Lung microvascular endothelial cell (primary cell): ENCODE data around the gene PTPN1. TPM values are rescaled to one million over a fixed set of nuclear protein-coding genes. Genes with fewer than 3 reads are reported as not detected.
"Not testable (repeated sequence)": the region's sequence is repeated elsewhere in the genome, so short reads cannot be mapped to it uniquely, and the experiment has no call there.

ENCODE experiments used
- DNase-seq, 2 donors: peaks; one replicate each; pipeline versions ENCODE4 v3.0.0 to v3.0.0-alpha.2; 2010; ENCODE audit warnings: low read depth in 2 of 2
- total RNA-seq: library from RNA; depleted of rRNA; stranded (reverse); fragments of >200 nt; gene quantifications from 2 replicates; pipeline ENCODE4 v1.2.1, GENCODE V29; 2014

Gene PTPN1
- total RNA-seq, 1 donor from 2014 or later = 25.6 TPM

DNA sequence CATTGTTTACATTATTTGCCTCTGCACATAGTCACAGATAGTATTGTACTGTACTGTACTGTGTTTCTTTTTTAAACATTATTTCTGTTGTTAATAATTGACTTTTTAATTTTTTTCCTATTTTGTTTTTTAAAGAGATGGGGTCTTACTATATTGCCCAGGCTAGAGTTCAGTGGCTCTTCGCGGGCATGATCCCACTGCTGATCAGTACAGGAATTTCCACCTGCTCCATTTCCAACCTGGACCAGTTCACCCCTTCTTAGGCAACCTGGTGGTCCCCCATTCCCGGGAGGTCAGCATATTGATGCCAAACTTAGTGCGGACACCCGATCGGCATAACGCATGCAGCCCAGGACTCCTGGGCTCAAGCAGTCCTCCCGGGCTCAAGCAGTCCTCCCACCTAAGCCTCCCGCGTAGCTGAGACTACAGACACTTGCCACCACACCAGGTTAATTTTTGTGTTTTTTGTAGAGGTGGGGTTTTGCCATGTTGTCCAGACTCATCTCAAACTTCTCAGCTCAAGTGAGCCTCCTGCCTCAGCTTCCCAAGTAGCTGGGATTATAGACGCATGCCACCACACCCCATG, 47.5 kb downstream of the PTPN1 start:
- DNase-seq = no peak

DNA sequence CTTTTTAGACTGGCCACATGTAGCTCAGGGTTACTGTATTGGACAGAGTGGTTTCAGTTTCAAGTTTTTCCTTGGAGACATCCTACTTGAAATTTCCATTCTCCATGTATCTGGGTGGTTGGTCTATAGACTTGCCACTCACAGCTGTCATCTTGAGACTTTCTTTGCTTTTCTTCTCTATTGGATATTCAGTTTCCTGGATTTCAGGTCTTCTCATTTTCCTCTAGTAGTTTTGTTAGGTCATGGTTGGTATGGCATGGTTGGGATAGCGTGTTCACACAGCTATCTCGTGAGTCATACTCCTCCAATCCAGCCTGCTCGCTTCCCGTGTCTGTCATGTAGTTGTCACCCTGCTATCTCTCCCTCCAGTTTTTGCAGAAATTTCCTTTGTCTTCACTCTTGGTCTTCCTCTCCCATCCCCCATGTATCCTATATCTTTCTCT, 48.3 kb downstream of the PTPN1 start:
- peak; percentile 78 to 92 for DNase-seq

DNA sequence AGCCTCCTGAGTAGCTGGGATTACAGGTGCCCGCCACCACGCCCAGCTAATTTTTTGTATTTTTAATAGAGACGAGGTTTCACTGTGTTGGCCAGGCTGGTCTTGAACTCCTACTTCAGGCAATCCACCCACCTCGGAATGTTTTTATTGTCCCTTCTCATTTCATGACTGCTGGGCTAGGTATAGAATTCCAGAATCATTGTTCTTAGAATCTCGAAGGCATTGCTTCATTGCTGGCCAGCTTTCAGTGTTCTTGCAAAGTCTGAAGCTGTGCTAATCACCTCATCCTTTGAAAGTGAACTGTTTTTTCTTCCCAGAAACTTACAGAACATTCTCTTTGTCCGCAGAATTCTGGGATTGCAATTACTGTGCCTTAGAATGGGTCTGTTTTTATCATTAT, 49.0 kb downstream of the PTPN1 start:
- DNase-seq = no peak

DNA sequence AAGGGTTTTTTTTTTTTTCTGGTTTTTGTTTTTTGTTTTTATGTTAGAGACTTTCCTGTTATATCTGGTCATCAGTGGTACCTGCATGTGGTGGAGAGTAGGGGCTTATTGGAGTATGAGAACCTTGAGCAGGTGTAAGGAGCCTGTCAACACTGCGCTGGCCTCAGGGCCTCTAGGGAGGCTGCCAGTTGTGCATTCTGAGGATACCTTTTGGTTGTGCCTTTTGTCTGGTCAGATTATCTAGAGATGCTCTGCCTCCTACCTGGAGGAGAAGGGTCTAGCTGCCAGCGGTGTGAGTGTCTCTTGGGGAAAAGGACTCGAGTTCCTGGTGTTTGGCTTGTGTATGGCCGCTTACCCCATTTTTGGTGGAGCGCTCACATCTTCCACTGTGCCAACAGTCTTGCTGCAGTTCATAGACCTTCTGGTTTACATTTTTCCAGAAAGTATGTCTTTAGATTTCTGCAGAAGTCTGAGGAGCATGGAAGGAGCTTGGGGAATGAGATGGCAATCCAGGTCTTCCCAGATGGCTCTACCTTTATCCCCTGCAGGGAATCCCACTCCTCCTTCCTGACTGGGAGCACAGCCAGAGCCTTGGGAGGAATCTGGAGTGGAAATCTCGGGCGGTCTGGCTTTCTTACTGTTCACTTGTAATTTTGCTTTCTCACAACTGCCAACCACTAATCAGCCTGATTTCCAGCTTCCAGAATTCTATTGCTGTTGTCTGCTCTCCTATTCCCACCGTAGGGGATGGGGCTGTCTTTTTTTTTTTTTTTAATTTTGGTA, 49.9 kb downstream of the PTPN1 start:
- DNase-seq = no peak

DNA sequence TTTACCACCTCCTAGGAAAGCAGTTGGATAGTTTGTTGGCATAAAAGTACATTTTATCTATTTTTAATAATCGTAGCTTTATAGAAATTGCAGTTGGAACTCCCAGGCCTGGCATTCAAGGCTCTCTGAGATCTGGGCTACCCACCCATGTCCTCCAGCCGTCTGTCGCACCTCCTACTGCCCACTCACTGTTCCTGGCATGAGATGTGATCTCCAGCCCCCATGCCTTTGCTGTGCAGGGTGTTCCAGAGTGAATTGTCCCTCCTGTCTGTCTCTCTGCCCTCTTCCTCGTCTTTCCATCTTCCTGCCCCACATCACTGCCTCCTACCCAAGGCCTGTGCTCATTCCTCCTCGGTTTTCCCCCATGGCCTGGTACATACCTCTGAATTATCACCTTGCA, 50.7 kb downstream of the PTPN1 start:
- no peak for DNase-seq

DNA sequence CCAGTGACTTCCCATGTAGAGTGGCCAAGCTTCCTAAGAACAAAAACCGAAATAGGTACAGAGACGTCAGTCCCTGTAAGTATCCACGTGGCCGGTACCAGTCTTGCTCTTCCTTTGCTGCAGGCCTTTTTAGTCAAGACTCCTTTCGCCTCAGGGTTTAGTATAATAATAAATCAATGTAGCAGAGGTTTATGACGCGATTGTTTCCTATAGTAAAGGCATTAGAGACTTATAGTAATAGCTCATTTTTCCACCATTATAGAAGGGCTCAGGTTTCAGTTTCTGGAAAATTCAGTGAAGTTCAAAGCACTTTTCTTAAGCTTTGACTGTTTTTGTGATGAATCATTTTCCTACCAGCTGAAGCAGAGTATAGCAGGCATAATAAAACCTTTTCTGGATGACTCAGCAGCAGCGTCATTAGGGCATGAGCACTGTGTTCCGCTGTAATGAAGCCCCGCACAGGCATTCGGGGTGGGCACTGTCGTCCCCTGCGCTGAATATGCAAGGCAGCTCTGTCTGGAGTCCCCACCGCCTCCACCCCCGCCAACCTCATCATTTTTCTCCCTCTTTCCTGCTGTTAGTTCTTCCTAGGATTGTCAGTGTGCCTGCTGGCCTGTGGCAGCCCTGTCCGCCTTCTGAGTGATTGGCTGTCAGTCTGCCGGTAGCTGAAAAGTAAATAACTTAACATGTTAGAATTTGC, 51.3 kb downstream of the PTPN1 start:
- peak; percentile 85 to 96 for DNase-seq

DNA sequence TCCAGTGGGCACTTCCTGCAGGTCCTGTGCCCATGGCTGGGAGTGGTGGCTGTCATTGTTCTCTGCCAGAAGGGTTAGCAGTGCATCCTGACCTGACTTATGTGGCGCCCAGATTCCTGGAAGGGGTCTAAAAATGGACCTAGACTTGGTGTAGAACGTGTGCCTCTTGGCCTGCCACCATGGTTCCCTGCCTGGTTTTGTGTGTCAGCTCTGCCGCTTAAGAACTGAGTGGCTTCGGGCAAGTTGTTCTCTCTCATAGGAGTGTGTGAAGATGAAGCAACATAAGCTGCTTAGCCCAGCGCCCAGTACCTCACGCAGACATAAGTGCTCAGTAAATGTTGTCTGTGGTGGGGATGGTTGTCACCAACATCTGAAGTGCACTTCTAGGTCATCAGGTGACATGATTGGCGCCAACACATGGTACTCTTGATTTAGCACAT, 52.1 kb downstream of the PTPN1 start:
- no peak for DNase-seq

DNA sequence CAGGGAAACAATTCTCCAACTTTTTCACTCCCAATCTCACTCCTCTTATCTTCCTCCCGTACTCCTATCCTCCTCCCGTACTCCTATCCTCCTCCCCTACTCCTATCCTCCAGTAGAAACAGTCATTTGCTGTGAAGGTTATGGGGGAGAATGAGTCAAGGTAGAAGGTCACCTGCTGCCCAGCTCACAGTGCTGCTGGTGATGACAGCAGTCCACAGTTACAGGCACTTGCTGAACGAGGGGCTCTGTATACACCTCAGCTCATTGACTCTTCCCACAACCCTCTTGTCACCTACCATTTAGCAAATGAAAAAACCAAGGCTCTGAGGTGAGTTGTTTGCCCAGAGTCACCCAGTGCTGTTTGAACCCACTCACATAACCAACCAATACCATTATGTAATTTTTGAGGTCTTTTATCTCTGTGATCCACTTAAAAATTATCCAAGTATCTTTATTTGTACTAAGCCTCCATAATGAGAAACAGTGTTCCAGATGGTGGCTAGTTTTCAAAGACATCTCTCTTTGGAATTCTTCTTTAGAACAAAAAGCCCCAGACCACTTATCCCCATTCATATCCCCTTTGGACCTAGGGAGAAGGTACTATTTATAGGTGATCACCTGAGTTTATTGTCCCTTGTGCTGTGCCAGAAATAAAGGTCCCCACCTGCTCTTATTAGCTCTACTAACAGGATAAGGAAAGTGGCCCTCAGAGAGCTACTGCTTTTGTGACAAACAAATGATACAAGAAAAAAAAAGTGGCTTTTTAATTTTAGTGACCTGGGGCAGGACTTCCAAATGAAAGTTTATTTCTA, 53.2 kb downstream of the PTPN1 start:
- no peak for DNase-seq

DNA sequence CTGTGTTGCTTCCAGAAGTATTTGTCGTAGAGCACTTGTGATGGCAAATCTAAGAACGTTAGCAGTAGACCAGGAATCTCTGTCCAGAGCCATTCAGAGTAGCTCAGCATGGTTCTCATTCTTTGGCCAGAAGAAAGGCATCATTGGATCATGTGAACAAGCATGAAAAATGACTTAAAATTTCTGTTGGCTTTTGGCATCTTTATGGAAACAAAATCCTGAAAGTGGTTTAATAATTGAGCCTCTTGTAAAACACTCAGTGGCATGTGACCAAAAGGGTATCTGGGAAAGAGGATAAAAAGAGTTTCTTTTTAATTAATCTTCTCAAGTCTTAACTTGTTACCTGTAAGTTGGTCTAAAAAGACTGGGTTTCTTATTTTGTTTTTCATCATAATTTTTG, 55.2 kb downstream of the PTPN1 start:
- DNase-seq = no peak

DNA sequence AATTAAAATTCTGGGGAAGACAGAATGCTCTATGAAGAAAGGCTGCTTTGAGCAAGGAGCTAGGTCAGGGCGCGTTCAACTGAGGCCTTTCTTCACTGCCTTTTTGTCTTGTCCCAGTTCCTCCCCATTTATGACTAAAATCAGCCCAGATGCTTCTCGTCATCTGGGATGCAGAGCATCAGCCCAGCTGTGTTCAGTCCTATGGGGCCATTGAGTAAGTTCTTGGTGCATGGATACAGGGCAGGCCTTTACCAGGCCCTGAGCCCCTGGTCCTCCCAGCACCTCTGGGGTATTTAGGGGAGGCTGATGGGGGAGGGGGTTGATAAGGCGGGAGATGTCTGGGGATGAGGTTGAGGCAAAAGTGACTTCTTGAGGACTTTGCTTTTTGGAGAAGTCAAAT, 55.7 kb downstream of the PTPN1 start:
- DNase-seq = no peak

DNA sequence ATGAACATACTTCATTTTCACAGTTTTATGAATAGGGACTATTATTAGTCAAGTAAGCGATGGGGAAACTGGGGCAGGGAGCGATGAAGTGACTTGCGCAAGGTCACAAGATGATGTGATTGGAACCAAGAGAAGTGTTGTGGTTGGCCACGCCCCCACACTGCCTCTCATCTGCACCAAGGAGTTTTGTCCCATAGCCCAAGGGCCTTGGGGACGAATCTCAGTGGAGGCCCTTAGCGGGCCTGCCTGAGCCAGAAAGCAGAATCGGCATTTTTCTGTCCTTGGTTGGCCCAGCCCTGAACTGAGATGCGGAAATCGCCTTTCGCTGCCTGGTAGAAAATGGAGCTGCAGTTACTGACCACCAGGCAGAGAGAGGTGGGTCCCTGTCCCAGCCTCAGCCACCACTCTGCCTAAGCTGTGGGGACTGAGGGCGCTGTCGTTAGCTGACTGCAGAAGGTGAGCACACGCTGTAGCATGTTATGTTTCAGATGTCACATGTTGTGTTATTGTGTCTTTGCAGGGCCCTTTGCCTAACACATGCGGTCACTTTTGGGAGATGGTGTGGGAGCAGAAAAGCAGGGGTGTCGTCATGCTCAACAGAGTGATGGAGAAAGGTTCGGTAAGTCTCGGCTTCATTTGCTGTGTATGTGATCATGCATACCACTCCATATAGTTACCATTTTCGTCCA, 57.8 kb downstream of the PTPN1 start:
- DNase-seq = no peak

DNA sequence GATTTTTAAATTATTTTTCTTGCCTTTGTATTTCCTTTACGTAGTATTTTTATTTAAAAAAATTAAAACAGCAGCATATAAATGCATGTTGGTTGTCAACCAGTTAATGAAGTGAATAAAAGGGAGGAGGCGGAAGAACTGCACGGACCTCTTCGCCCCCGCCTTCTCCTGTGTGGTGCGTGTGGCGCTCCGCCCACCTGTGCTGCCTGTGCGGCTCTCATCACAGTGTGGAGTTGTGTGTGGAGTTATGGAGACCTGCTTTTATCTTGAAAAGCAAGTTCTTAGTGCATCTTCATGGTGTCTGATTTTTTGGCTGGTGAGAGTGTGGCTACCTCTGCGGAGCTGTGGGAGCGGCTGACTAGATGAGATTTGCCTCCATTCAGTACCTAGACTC, 58.4 kb downstream of the PTPN1 start:
- DNase-seq = no peak

DNA sequence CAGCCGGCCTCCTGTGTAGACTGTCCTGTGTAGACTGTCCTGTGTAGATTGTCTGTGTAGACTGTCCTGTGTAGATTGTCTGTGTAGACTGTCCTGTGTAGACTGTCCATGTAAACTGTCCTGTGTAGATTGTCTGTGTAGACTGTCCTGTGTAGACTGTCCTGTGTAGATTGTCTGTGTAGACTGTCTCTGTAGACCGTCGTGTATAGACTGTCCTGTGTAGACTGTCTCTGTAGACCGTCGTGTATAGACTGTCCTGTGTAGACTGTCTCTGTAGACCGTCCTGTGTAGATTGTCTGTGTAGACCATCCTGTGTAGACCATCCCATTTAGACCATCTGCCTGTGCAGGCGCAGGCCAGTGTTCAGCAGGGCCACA, 59.3 kb downstream of the PTPN1 start:
- not testable (repeated sequence) for DNase-seq

DNA sequence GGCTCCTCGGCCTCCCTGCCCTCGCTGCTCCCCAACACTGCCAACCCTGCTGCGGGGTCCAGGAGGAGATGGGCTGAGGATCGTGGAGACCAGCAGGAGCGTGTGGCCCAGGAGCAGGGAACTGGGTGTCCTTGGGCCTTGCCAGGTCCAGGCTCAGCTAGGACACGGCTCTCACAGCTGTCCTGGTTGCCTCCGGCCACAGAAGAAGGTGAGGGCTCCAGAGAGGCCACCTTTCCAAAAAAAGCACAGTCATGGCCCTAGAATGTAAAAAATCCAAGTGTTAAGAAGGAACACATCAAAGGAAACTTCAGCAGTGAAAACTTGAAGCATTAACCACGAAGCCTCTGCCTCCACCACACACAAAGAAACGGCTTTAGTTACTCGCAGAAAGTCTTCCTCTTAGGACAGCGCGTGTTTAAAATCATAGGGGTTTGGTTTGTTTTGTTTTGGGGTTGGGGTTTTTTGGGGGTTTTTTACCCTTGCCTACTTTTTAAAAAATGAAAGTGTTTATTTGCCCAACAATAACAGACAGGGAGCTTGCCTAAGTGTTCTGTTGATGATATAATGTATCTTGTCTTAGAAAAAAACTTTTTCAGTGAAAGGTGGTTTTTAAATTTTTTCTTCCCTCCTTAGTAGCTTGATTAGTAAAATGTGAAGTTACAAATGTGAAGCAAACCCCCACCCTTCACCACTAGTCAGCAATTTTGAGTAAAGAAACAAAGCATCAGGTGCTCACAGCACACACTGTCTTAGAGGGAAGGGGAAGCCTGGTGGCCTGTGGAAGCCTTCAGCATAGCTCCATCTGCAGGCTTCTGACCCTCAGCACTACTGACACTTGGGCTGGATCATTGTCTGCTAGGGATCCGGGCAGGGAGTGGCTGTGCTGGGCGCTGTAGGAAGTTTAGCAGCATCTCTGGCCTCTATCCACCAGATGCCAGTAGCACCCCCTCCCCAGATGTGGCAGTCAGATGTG, 60.0 kb downstream of the PTPN1 start:
- DNase-seq = peak; percentile 46 to 62

DNA sequence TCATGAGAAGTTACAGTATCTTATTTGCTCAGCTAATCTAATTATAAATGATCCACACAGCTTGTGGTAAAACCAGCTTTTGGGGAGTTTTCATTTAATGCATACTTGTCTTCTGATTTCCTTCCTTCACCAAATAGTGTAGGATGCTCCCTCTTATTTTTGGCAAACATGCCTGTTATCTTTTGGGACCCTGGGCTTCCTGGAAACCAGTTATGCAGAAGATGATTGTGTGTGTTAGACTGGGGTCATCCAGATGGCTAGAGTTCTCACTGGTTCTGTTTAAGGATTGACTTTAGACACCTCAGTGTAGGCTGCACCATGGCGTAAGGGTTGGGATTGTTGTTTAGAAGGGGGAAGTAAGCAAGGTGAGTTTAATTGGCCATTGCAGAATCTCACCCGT, 61.3 kb downstream of the PTPN1 start:
- peak in 1 of 2 donors; percentile 42 for DNase-seq

DNA sequence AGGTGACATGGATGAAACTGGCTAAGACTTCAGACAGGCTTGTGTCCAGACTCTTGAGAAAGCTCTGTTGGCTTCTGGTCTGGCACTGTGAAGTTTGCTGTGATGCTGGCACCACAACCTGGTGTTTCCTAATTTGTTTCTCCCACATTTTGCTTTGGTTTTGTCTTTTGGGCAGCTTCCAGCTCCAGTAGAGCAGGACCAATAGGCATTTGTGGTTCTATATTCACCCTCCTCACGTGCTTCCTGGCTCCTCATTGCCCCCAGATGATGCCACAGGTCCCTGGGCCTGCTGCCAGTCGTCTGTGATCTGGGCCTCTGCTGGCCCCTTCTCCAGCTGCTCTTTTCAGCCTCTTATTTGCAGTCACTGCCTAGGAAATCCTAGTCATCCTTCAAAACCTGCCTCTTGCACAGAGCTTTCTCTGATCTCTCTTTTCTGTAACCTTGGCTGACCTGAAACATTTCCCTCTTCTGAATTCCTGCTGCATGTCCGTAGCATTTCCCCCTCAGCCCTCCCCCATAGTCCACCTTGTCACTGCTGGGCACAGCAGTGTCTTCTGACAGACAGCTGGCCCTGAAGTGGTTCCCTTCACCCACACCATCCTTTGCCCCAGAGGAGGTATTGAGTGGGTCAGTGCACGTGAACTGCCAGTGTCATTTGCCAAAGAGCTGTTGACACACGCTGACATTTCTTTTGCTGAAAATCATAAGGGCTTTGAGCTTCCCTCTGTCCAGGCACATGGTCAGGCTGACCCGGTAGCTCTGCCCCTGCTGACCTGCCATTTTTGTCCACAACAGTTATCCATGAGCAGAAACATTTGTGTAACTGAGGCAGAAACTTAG, 63.0 kb downstream of the PTPN1 start:
- peak; percentile 81 to 82 for DNase-seq

DNA sequence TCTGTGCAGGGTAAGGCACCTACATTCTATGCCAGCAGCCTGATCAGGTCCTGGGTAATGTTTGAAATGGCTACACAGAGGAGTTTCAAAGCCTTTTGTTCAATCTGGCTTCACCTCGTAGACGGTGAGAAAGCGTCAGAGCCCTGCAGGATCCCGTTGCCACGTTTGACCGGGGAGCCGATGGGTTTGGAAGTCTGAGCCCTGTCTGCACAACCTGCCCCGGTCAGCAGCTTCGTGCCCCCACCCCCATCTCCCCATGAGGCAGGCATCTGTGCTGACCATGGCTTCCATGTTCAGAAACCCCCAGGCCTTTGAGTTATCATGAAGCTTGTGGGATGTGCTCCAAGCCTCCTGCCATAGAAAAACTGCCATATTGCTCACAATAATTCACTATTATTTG, 63.9 kb downstream of the PTPN1 start:
- DNase-seq = no peak

DNA sequence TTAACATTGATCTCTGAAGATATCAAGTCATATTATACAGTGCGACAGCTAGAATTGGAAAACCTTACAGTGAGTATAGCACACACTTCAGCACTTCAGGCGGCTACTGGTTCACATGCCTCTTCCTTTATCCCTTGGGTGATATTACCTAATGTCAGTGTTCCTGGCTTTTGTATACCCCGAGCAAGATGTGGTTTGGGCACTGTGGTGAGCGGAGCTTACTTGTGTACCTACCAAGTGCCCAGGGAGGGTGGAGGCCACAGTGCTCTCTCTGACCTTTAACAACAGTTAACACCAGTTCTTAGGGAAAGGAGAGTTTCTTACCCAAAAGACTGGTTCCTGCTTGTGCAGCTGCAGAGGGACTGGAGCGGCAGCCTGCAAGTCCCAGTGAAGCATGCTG, 64.4 kb downstream of the PTPN1 start:
- no peak for DNase-seq
